IMR-90 (cell line): ENCODE measurements around the gene PIK3CG. TPM values are rescaled to one million over a fixed set of nuclear protein-coding genes. Genes with fewer than 3 reads are reported as not detected.

Source experiments
- ATAC-seq: fragments of 200-7000 bp; cut with Tn5 transposase; 2 replicates; pipeline ENCODE4 v1.9.1; 2020; ENCODE audit warnings: low read depth, mild to moderate bottlenecking, moderate library complexity
- BruUV-seq: library from RNA; stranded (reverse); fragments of 400-500 nt; replicated peaks from 2 replicates; lab custom pipeline; 2021; lab: Mats Ljungman, UMichigan
- CTCF ChIA-PET: fragments of 300-600 bp; formaldehyde crosslinking; extraction: SDS; loops from one replicate; lab custom pipeline; 2021; ENCODE audit warnings: antibody characterized with exemption; lab: Yijun Ruan, JAX
- POLR2A ChIA-PET: fragments of 300-600 bp; sonication (Branson Sonifier 250); formaldehyde crosslinking; loops from one replicate; lab custom pipeline; 2022; ENCODE audit warnings: antibody characterized with exemption; ENCODE audit not compliant: unreplicated experiment; lab: Charles Lee
- DNase-seq: peaks from one replicate; pipeline ENCODE4 v3.0.0; 2013
- H2AFZ ChIP-seq: replicated peaks from 2 replicates; pipeline ENCODE3; 2013; ENCODE audit warnings: low read length, mild to moderate bottlenecking; ENCODE audit not compliant: poor library complexity
- H2AK5ac ChIP-seq: 2 replicates; pipeline ENCODE4 v1.6.1; 2013; ENCODE audit warnings: low read depth, low read length, inconsistent platforms
- H2AK9ac ChIP-seq: replicated peaks from 2 replicates; pipeline ENCODE3; 2013; ENCODE audit warnings: mild to moderate bottlenecking, low read depth, low read length, moderate library complexity; ENCODE audit not compliant: poor library complexity
- H2BK120ac ChIP-seq: 2 replicates; pipeline ENCODE4 v1.6.1; 2013; ENCODE audit warnings: low read depth, low read length, inconsistent platforms
- H2BK15ac ChIP-seq: 3 replicates; pipeline ENCODE4 v1.6.1; 2013; ENCODE audit warnings: low read depth, low read length, inconsistent platforms
- H2BK20ac ChIP-seq: 2 replicates; pipeline ENCODE4 v1.6.1; 2013; ENCODE audit warnings: low read depth, mild to moderate bottlenecking, inconsistent platforms, low read length, moderate library complexity
- H2BK5ac ChIP-seq: 2 replicates; pipeline ENCODE4 v1.6.1; 2013; ENCODE audit warnings: mild to moderate bottlenecking, low read depth, low read length, inconsistent platforms; ENCODE audit not compliant: poor library complexity, severe bottlenecking
- H3K14ac ChIP-seq: replicated peaks from 2 replicates; pipeline ENCODE4 v1.6.1; 2013; ENCODE audit warnings: low read depth, low read length, inconsistent platforms
- H3K18ac ChIP-seq: 2 replicates; pipeline ENCODE4 v1.6.1; 2013; ENCODE audit warnings: low read depth, low read length, control low read depth
- H3K23ac ChIP-seq: 2 replicates; pipeline ENCODE4 v1.6.1; 2013; ENCODE audit warnings: low read depth, low read length, inconsistent platforms
- H3K27ac ChIP-seq: 2 replicates; pipeline ENCODE4 v1.5.1; 2013; ENCODE audit warnings: mild to moderate bottlenecking, control low read depth, low read length; ENCODE audit not compliant: insufficient read depth
- H3K27me3 ChIP-seq: 2 replicates; pipeline ENCODE4 v1.6.1; 2013; ENCODE audit warnings: low read length; ENCODE audit not compliant: control insufficient read depth, insufficient read depth
- H3K36me3 ChIP-seq: 2 replicates; pipeline ENCODE4 v1.6.1; 2013; ENCODE audit warnings: low read length, mixed read lengths; ENCODE audit not compliant: control insufficient read depth, insufficient read depth
- H3K4ac ChIP-seq: 2 replicates; pipeline ENCODE4 v1.6.1; 2013; ENCODE audit warnings: low read depth, low read length, inconsistent platforms
- H3K4me1 ChIP-seq: 2 replicates; pipeline ENCODE4 v1.6.1; 2013; ENCODE audit warnings: low read length, mixed read lengths; ENCODE audit not compliant: control insufficient read depth, insufficient read depth
- H3K4me2 ChIP-seq: 2 replicates; pipeline ENCODE4 v1.6.1; 2013; ENCODE audit warnings: low read depth, mild to moderate bottlenecking, control low read depth, low read length, moderate library complexity
- H3K4me3 ChIP-seq: 2 replicates; pipeline ENCODE4 v1.5.1; 2013; ENCODE audit warnings: low read depth, mild to moderate bottlenecking, control low read depth, low read length, moderate library complexity; ENCODE audit not compliant: insufficient read depth
- H3K56ac ChIP-seq: 2 replicates; pipeline ENCODE4 v1.6.1; 2013; ENCODE audit warnings: low read length, inconsistent platforms; ENCODE audit not compliant: insufficient read depth; ENCODE audit errors: extremely low read depth
- H3K79me1 ChIP-seq, 2 experiments: 2 replicates each; pipeline ENCODE4 v1.6.1; 2013; ENCODE audit warnings: low read length in 2 of 2, inconsistent platforms in 1 of 2, low read depth in 1 of 2
- H3K9ac ChIP-seq: 2 replicates; pipeline ENCODE4 v1.6.1; 2013; ENCODE audit warnings: low read depth, low read length, control low read depth
- H3K9me1 ChIP-seq: 2 replicates; pipeline ENCODE4 v1.6.1; 2013; ENCODE audit warnings: low read length, inconsistent platforms; ENCODE audit not compliant: insufficient read depth
- H3K9me3 ChIP-seq: 2 replicates; pipeline ENCODE4 v1.6.1; 2013; ENCODE audit warnings: low read length; ENCODE audit not compliant: control insufficient read depth, insufficient read depth
- H4K20me1 ChIP-seq: 2 replicates; pipeline ENCODE4 v1.6.1; 2013; ENCODE audit warnings: low read length, inconsistent platforms; ENCODE audit not compliant: insufficient read depth
- H4K5ac ChIP-seq: 2 replicates; pipeline ENCODE4 v1.6.1; 2013; ENCODE audit warnings: mild to moderate bottlenecking, low read depth, low read length, control low read depth
- H4K8ac ChIP-seq, 2 experiments: 2 replicates each; pipeline ENCODE4 v1.6.1; 2013; ENCODE audit warnings: low read depth in 2 of 2, low read length in 2 of 2, control low read depth in 1 of 2, inconsistent platforms in 1 of 2
- H4K91ac ChIP-seq: 2 replicates; pipeline ENCODE4 v1.6.1; 2013; ENCODE audit warnings: low read depth, low read length, inconsistent platforms; ENCODE audit not compliant: insufficient read depth
- CEBPB ChIP-seq: IDR thresholded peaks from 2 replicates; pipeline ENCODE4 v1.6.1; 2012; ENCODE audit warnings: low read depth, low read length, improper control_type of control experiment
- ELK1 ChIP-seq: fragments of 150-350 bp; IDR thresholded peaks from 2 replicates; pipeline ENCODE4 v1.6.1; 2016; ENCODE audit warnings: low read depth, mild to moderate bottlenecking, low read length, moderate library complexity, borderline replicate concordance
- MAFK ChIP-seq: IDR thresholded peaks from 2 replicates; pipeline ENCODE4 v1.6.1; 2012; ENCODE audit warnings: low read depth, low read length, improper control_type of control experiment
- MAZ ChIP-seq: IDR thresholded peaks from 2 replicates; pipeline ENCODE4 v1.6.1; 2012; ENCODE audit warnings: low read depth, mild to moderate bottlenecking, low read length, improper control_type of control experiment, moderate library complexity, borderline replicate concordance
- MXI1 ChIP-seq: IDR thresholded peaks from 2 replicates; pipeline ENCODE4 v1.6.1; 2012; ENCODE audit warnings: low read depth, mild to moderate bottlenecking, low read length, moderate library complexity, borderline replicate concordance
- NFE2L2 ChIP-seq: fragments of 150-350 bp; IDR thresholded peaks from 2 replicates; pipeline ENCODE4 v1.6.1; 2016; ENCODE audit warnings: low read depth, mild to moderate bottlenecking, low read length
- RAD21 ChIP-seq: IDR thresholded peaks from 2 replicates; pipeline ENCODE4 v1.6.1; 2012; ENCODE audit warnings: low read length, improper control_type of control experiment
- RCOR1 ChIP-seq: IDR thresholded peaks from 2 replicates; pipeline ENCODE4 v1.6.1; 2012; ENCODE audit warnings: mild to moderate bottlenecking, low read length, improper control_type of control experiment; ENCODE audit not compliant: insufficient replicate concordance
- RFX5 ChIP-seq: IDR thresholded peaks from 2 replicates; pipeline ENCODE4 v1.8.0; 2012; ENCODE audit warnings: low read depth, mild to moderate bottlenecking, low read length, moderate library complexity
- SMC3 ChIP-seq: fragments of 150-350 bp; IDR thresholded peaks from 2 replicates; pipeline ENCODE4 v1.6.1; 2016; ENCODE audit warnings: low read depth, mild to moderate bottlenecking, antibody characterized with exemption, low read length, moderate library complexity
- USF2 ChIP-seq: fragments of 150-350 bp; IDR thresholded peaks from 2 replicates; pipeline ENCODE4 v1.6.1; 2017; ENCODE audit warnings: mild to moderate bottlenecking, antibody characterized with exemption, low read length, low read depth
- WGBS, 2 experiments: methylation state at CpG; one replicate each; pipeline versions ENCODE4 v1.1.5 to v1.1.7; 2013; ENCODE audit warnings: missing lambda C conversion rate in 2 of 2; ENCODE audit not compliant: insufficient read length in 1 of 2; ENCODE audit errors: extremely low coverage in 2 of 2; 5-methylcytosine and 5-hydroxymethylcytosine counted together
- dilution Hi-C: fragments of 300-500 bp; cut with HindIII; formaldehyde crosslinking; loops from one replicate; pipeline ENCODE4 v1.14.3; 2018; ENCODE audit warnings: low sequenced_read_pairs; ENCODE audit not compliant: unreplicated experiment
- in situ Hi-C: fragments of 300-500 bp; cut with MboI; formaldehyde crosslinking; loops from 3 replicates; pipeline ENCODE4 v1.14.3; 2019; ENCODE audit warnings: low sequenced_read_pairs, inconsistent platforms, mixed read lengths
- intact Hi-C: fragments of 100-400 bp; cut with micrococcal nuclease; formaldehyde crosslinking; loops from 2 replicates; pipeline ENCODE4 v1.10.0; 2022
- polyA plus RNA-seq, 3 experiments: library from polyadenylated mRNA; depleted of rRNA; stranded (reverse); fragments of >200 nt; gene quantifications; 2 replicates each; pipeline ENCODE4 v1.2.3, GENCODE V29; 2012; ENCODE audit warnings: low replicate concordance in 1 of 3
- total RNA-seq: library from RNA; depleted of rRNA; stranded (reverse); fragments of >200 nt; gene quantifications from 2 replicates; pipeline ENCODE4 v1.2.3, GENCODE V29; 2012

The PIK3CG gene
- total and polyA plus RNA-seq, 2 of the 4 experiments (the other 2 are of a cell fraction) = under 0.01 TPM; not detected in 1

- Histone ChIP-seq H4K91ac (no peak overlapping the region), H3K4ac (no peak overlapping the region), H2BK20ac (no peak overlapping the region), H2BK15ac (no peak overlapping the region), H3K9ac (no peak overlapping the region), H2AK9ac (no peak overlapping the region), H3K56ac (no peak overlapping the region), H4K8ac (no peak overlapping the region), H3K36me3 (no peaks in the 10 kb centered on the region), H3K14ac (no peak overlapping the region), H3K4me1 (no peaks in the 10 kb centered on the region), H2AK5ac (no peak overlapping the region), H3K27ac (no peak overlapping the region), H3K27me3 (no peaks in the 10 kb centered on the region), H2AFZ (no peak overlapping the region), H3K9me1 (no peaks in the 10 kb centered on the region), H2BK120ac (no peak overlapping the region), H3K18ac (no peak overlapping the region), H4K5ac (no peak overlapping the region), H3K23ac (no peak overlapping the region), H3K9me3 (peaks cover 3% of the 10 kb centered on the region; the same call in 1 of the 2 replicates), H3K4me2 (no peak overlapping the region), H3K4me3 (no peak overlapping the region), H4K20me1 (no peaks in the 10 kb centered on the region), H3K79me1 (no peaks in the 10 kb centered on the region), H2BK5ac (no peak overlapping the region)
- POLR2A ChIA-PET = no interaction called here
- dilution Hi-C loops (no loop called here), intact Hi-C loops (no loop called here), in situ Hi-C loops (no loop called here)
- BruUV-seq = no TSS peak
- 96% methylated on average over 39 of the region's 54 CpGs; no CpG with 5 or more reads in 1 of the 2 experiments for WGBS, 2 experiments
- DNase-seq (no peak), ATAC-seq (no peak)
- CTCF ChIA-PET = no interaction called here
- TF ChIP-seq ELK1 = no peak
- TF ChIP-seq RFX5 = no peak
- no peak for TF ChIP-seq CEBPB
- TF ChIP-seq USF2 = no peak
- no peak for TF ChIP-seq MAZ
- TF ChIP-seq RCOR1 = no peak
- TF ChIP-seq RAD21 = no peak
- no peak for TF ChIP-seq SMC3
- no peak for TF ChIP-seq MXI1
- TF ChIP-seq MAFK = no peak
- TF ChIP-seq NFE2L2 = no peak
These were observed 2.7 kb downstream of the PIK3CG start for GRCh38 chr7:106867641-106868351.
